NB4 (cell line): ENCODE data around the gene NRIP1.

Source experiments
- DNase-seq: peaks from one replicate; pipeline ENCODE4 v3.0.0; 2010; ENCODE audit warnings: low read depth
- H3K4me3 ChIP-seq: one replicate; pipeline ENCODE4 v1.5.1; 2011; ENCODE audit warnings: mild to moderate bottlenecking, low read depth, low read length, moderate library complexity
- CTCF ChIP-seq: IDR thresholded peaks from one replicate; pipeline ENCODE4 v1.5.1; 2012; ENCODE audit warnings: low read depth, low read length
- MAX ChIP-seq: IDR thresholded peaks from 2 replicates; pipeline ENCODE4 v1.6.1; 2011; ENCODE audit warnings: low read depth, low read length
- MYC ChIP-seq: IDR thresholded peaks from 2 replicates; pipeline ENCODE4 v1.6.1; 2011; ENCODE audit warnings: low read depth, low read length
- POLR2A ChIP-seq: IDR thresholded peaks from 2 replicates; pipeline ENCODE4 v1.6.1; 2011; ENCODE audit warnings: mild to moderate bottlenecking; ENCODE audit not compliant: insufficient read length; ENCODE audit errors: extremely low read depth

The NRIP1 gene

GRCh38 chr21:15052459-15052763 is 12.4 kb downstream of the NRIP1 start:
- TF ChIP-seq CTCF (no peak), POLR2A (no peak), MYC (no peak), MAX (no peak)
- H3K4me3 ChIP-seq: no peak overlapping the region
- no peak for DNase-seq

GRCh38 chr21:15051644-15052458 is 12.9 kb downstream of the NRIP1 start:
- no peak for DNase-seq
- no peak overlapping the region for H3K4me3 ChIP-seq
- TF ChIP-seq MYC (no peak), MAX (no peak), CTCF (no peak), POLR2A (no peak)

GRCh38 chr21:15050568-15051377 is 14.0 kb downstream of the NRIP1 start:
- TF ChIP-seq MAX: no peak
- no peak for TF ChIP-seq CTCF
- TF ChIP-seq POLR2A: no peak
- TF ChIP-seq MYC: no peak
- no peak overlapping the region for H3K4me3 ChIP-seq
- no peak for DNase-seq

- H3K4me3 ChIP-seq: no peak overlapping the region
- TF ChIP-seq MAX (no peak), MYC (no peak), CTCF (no peak), POLR2A (no peak)
- DNase-seq: no peak
Measured at GRCh38 chr21:15045017-15045416, 19.8 kb downstream of the NRIP1 start.

GRCh38 chr21:15042531-15042930 is 22.3 kb downstream of the NRIP1 start:
- no peak overlapping the region for H3K4me3 ChIP-seq
- TF ChIP-seq POLR2A (no peak), MAX (no peak), MYC (no peak), CTCF (no peak)
- no peak for DNase-seq
